Stimulated activated CD4-positive, alpha-beta T cell treated with anti-CD3 and anti-CD28 coated beads, Interleukin-4, amount 100 ng/mL, for 48 hours (primary cell): ENCODE data around the gene GAL3ST2.
"Not testable (repeated sequence)": the region's sequence is repeated elsewhere in the genome, so short reads cannot be mapped to it uniquely, and the experiment has no call there.

Source experiments
- DNase-seq, 2 donors: peaks; one replicate each; pipeline ENCODE4 v3.0.0-alpha.2; 2020; ENCODE audit warnings: low read depth in 2 of 2

GAL3ST2 gene

GRCh38 chr2:241776336-241777169 is at the start of gene GAL3ST2:
TSS of gene GAL3ST2 (plus strand) at chr2:241776822. CDS start at chr2:241776956, 134 bp downstream.
- DNase-seq: no peak

GRCh38 chr2:241728000-241728399 is 48.6 kb upstream of the GAL3ST2 start:
- no peak for DNase-seq

GRCh38 chr2:241728627-241729026 is 48.0 kb upstream of the GAL3ST2 start:
- DNase-seq: no peak

GRCh38 chr2:241729868-241730267 is 46.8 kb upstream of the GAL3ST2 start:
- no peak for DNase-seq

GRCh38 chr2:241730671-241731293 is 45.8 kb upstream of the GAL3ST2 start:
- no peak for DNase-seq

GRCh38 chr2:241732513-241733186 is 44.0 kb upstream of the GAL3ST2 start:
- DNase-seq: peak; percentile 60 to 61

GRCh38 chr2:241733391-241734207 is 43.0 kb upstream of the GAL3ST2 start:
- DNase-seq: no peak

GRCh38 chr2:241734208-241734466 is 42.5 kb upstream of the GAL3ST2 start:
- DNase-seq: no peak

- peak; percentile 94 to 99 for DNase-seq
These were observed 42.0 kb upstream of the GAL3ST2 start, which contains the start of gene D2HGDH for GRCh38 chr2:241734467-241735208. TSS of gene D2HGDH (plus strand) at chr2:241734630. CDS start at chr2:241735225, 595 bp downstream.

GRCh38 chr2:241736111-241736510 is 40.5 kb upstream of the GAL3ST2 start:
- DNase-seq: no peak

- DNase-seq: no peak
These were observed 38.5 kb upstream of the GAL3ST2 start for GRCh38 chr2:241738040-241738686.

- DNase-seq: no peak
These were observed 37.4 kb upstream of the GAL3ST2 start for GRCh38 chr2:241739177-241739576.

- peak; percentile 57 to 68 for DNase-seq
These were observed 37.0 kb upstream of the GAL3ST2 start for GRCh38 chr2:241739651-241740050.

GRCh38 chr2:241741016-241741415 is 35.6 kb upstream of the GAL3ST2 start:
- DNase-seq: no peak

- DNase-seq: no peak
These were observed 34.2 kb upstream of the GAL3ST2 start for GRCh38 chr2:241742320-241742939.

GRCh38 chr2:241743008-241743407 is 33.6 kb upstream of the GAL3ST2 start:
- not testable (repeated sequence) for DNase-seq

GRCh38 chr2:241743620-241744019 is 33.0 kb upstream of the GAL3ST2 start:
- DNase-seq: no peak

GRCh38 chr2:241744028-241744754 is 32.4 kb upstream of the GAL3ST2 start:
- DNase-seq: no peak

GRCh38 chr2:241745276-241745675 is 31.3 kb upstream of the GAL3ST2 start:
- no peak for DNase-seq

GRCh38 chr2:241746084-241746483 is 30.5 kb upstream of the GAL3ST2 start:
- DNase-seq: no peak
